SK-N-SH (cell line): Measurements from ENCODE around the gene DYNC2LI1. TPM values are rescaled to one million over a fixed set of nuclear protein-coding genes. Genes with fewer than 3 reads are reported as not detected.

ENCODE experiments used
- CTCF ChIA-PET: fragments of 300-600, 350-600 bp; formaldehyde crosslinking; extraction: SDS; loops from one replicate; lab custom pipeline; 2021; lab: Yijun Ruan, JAX
- POLR2A ChIA-PET: fragments of 350-600 bp; sonication (Branson Sonifier 250); formaldehyde crosslinking; extraction: SDS; loops from one replicate; lab custom pipeline; 2020; ENCODE audit warnings: antibody characterized with exemption, inconsistent platforms; lab: Yijun Ruan, JAX
- DNase-seq: peaks from one replicate; pipeline ENCODE4 v3.0.0; 2012
- H2AFZ ChIP-seq: fragments of 200-600 bp; sonication (generic); 2 replicates; pipeline ENCODE4 v1.8.1; 2016; ENCODE audit warnings: antibody characterized with exemption, mild to moderate bottlenecking, low read depth
- H3F3A ChIP-seq: fragments of 200-600 bp; sonication (generic); replicated peaks from 2 replicates; pipeline ENCODE3; 2016; ENCODE audit warnings: antibody characterized with exemption, mild to moderate bottlenecking; ENCODE audit not compliant: insufficient read depth
- H3K27ac ChIP-seq, 2 experiments: fragments of 200-500 bp in 1 of 2; fragments of 200-600 bp in 1 of 2; sonication (Bioruptor generic) in 1 of 2; sonication (generic), shearing (Covaris generic) in 1 of 2; 2 replicates each; pipeline versions ENCODE4 v1.5.1 to v1.6.1; 2014 to 2016; ENCODE audit warnings: low read depth in 2 of 2, inconsistent platforms in 1 of 2, low read length in 1 of 2, mild to moderate bottlenecking in 1 of 2, mixed read lengths in 1 of 2
- H3K27me3 ChIP-seq: fragments of 200-600 bp; sonication (generic), shearing (Covaris generic); 2 replicates; pipeline ENCODE4 v1.6.1; 2016; ENCODE audit warnings: mixed run types; ENCODE audit not compliant: insufficient read depth
- H3K36me3 ChIP-seq, 2 experiments: fragments of 200-500 bp in 1 of 2; fragments of 200-600 bp in 1 of 2; sonication (Bioruptor generic) in 1 of 2; sonication (generic) in 1 of 2; replicated peaks in 1 of 2; 2 replicates each; pipeline versions ENCODE3 to v1.5.1; 2014 to 2016; ENCODE audit warnings: low read length in 1 of 2, mild to moderate bottlenecking in 1 of 2; ENCODE audit not compliant: insufficient read depth in 2 of 2, control insufficient read depth in 1 of 2
- H3K4me1 ChIP-seq, 2 experiments: fragments of 200-500 bp in 1 of 2; fragments of 200-600 bp in 1 of 2; sonication (Bioruptor generic) in 1 of 2; sonication (generic), shearing (Covaris generic) in 1 of 2; 2 replicates each; pipeline versions ENCODE4 v1.5.1 to v1.6.1; 2014 to 2016; ENCODE audit warnings: low read depth in 1 of 2, low read length in 1 of 2, mixed run types in 1 of 2; ENCODE audit not compliant: insufficient read depth in 2 of 2, control insufficient read depth in 1 of 2
- H3K4me2 ChIP-seq: fragments of 200-600 bp; sonication (generic), shearing (Covaris generic); 2 replicates; pipeline ENCODE4 v1.6.1; 2017; ENCODE audit warnings: mixed run types
- H3K4me3 ChIP-seq, 2 experiments: fragments of 200-500 bp in 1 of 2; fragments of 200-600 bp in 1 of 2; sonication (Bioruptor generic) in 1 of 2; sonication (generic), shearing (Covaris generic) in 1 of 2; 2 replicates each; pipeline versions ENCODE4 v1.5.1 to v1.8.1; 2014 to 2016; ENCODE audit warnings: low read depth in 2 of 2, inconsistent platforms in 1 of 2, low read length in 1 of 2, mild to moderate bottlenecking in 1 of 2, mixed read lengths in 1 of 2, moderate library complexity in 1 of 2
- H3K79me2 ChIP-seq: fragments of 200-600 bp; sonication (generic); 2 replicates; pipeline ENCODE4 v1.8.1; 2017; ENCODE audit warnings: mild to moderate bottlenecking; ENCODE audit not compliant: insufficient read depth
- H3K9ac ChIP-seq: fragments of 200-600 bp; sonication (generic); 2 replicates; pipeline ENCODE4 v1.6.1; 2017; ENCODE audit warnings: mixed run types
- H3K9me2 ChIP-seq: fragments of 200-600 bp; sonication (generic); 2 replicates; pipeline ENCODE4 v1.6.1; 2017; ENCODE audit warnings: mixed run types
- H3K9me3 ChIP-seq: fragments of 200-600 bp; sonication (generic); 2 replicates; pipeline ENCODE4 v1.6.1; 2017; ENCODE audit warnings: mixed run types, mild to moderate bottlenecking, moderate library complexity
- H4K20me1 ChIP-seq: fragments of 200-600 bp; sonication (generic); 2 replicates; pipeline ENCODE4 v1.6.1; 2017; ENCODE audit warnings: mild to moderate bottlenecking, mixed run types; ENCODE audit not compliant: insufficient read depth
- CHD2 ChIP-seq: fragments of 150-350 bp; IDR thresholded peaks from 2 replicates; pipeline ENCODE4 v1.6.1; 2018; ENCODE audit warnings: low read length; ENCODE audit not compliant: partially characterized antibody
- ELF1 ChIP-seq: IDR thresholded peaks from 2 replicates; pipeline ENCODE4 v1.4.0; 2012
- EP300 ChIP-seq, 2 experiments: IDR thresholded peaks; 2 replicates each; pipeline versions ENCODE4 v1.4.0 to v1.6.1; 2012; ENCODE audit warnings: borderline replicate concordance in 1 of 2, low read depth in 1 of 2, low read length in 1 of 2
- MXI1 ChIP-seq: IDR thresholded peaks from 2 replicates; pipeline ENCODE4 v1.6.1; 2012; ENCODE audit warnings: mild to moderate bottlenecking, low read depth, low read length, improper control_type of control experiment
- NFIC ChIP-seq: IDR thresholded peaks from 2 replicates; pipeline ENCODE4 v1.4.0; 2012; ENCODE audit warnings: borderline replicate concordance
- NRF1 ChIP-seq: IDR thresholded peaks from 2 replicates; pipeline ENCODE4 v1.6.1; 2012; ENCODE audit warnings: low read depth, mild to moderate bottlenecking, low read length
- RCOR1 ChIP-seq: fragments of 150-350 bp; IDR thresholded peaks from 2 replicates; pipeline ENCODE4 v1.6.1; 2017; ENCODE audit warnings: antibody characterized with exemption, low read length
- TCF12 ChIP-seq: IDR thresholded peaks from 2 replicates; pipeline ENCODE4 v1.4.0; 2012
- TEAD4 ChIP-seq: IDR thresholded peaks from 2 replicates; pipeline ENCODE4 v1.4.0; 2012; ENCODE audit warnings: mild to moderate bottlenecking, borderline replicate concordance; ENCODE audit not compliant: insufficient read depth
- YY1 ChIP-seq: IDR thresholded peaks from 2 replicates; pipeline ENCODE4 v1.4.0; 2012; ENCODE audit warnings: low read depth, mild to moderate bottlenecking
- WGBS: methylation state at CpG from one replicate; pipeline ENCODE4 v1.1.6; 2017; ENCODE audit warnings: low lambda C conversion rate; 5-methylcytosine and 5-hydroxymethylcytosine counted together
- polyA plus RNA-seq, 3 experiments: library from polyadenylated mRNA; depleted of rRNA; stranded (reverse); fragments of >200 nt; gene quantifications; 2 replicates each; pipeline ENCODE4 v1.2.3, GENCODE V29; 2012
- TF ChIP-seq, protein P1 (sequence below): IDR thresholded peaks from 2 replicates; pipeline ENCODE4; 2012
- TF ChIP-seq, protein P2 (sequence below): fragments of 200-600 bp; sonication (generic); IDR thresholded peaks from 2 replicates; pipeline ENCODE4 v1.6.1; 2017; ENCODE audit warnings: antibody characterized with exemption, mild to moderate bottlenecking, moderate library complexity
- TF ChIP-seq, protein P3 (sequence below): fragments of 150-350 bp; IDR thresholded peaks from 2 replicates; pipeline ENCODE4 v1.6.1; 2017; ENCODE audit warnings: antibody characterized with exemption, low read length, low read depth, borderline replicate concordance
- TF ChIP-seq, protein P4 (sequence below): IDR thresholded peaks from 2 replicates; pipeline ENCODE4 v1.6.1; 2012; ENCODE audit warnings: mild to moderate bottlenecking, low read depth, low read length, moderate library complexity
- TF ChIP-seq, protein P5 (sequence below): fragments of 150-350 bp; IDR thresholded peaks from 2 replicates; pipeline ENCODE4 v1.6.1; 2016; ENCODE audit warnings: mild to moderate bottlenecking, low read depth, low read length
- TF ChIP-seq, protein P6 (sequence below): IDR thresholded peaks from 2 replicates; pipeline ENCODE4 v1.4.0; 2012; ENCODE audit warnings: low read depth, borderline replicate concordance

DYNC2LI1 gene
- polyA plus RNA-seq, 1 of the 3 experiments (the other 2 are of a cell fraction) = 20.4 TPM

DNA sequence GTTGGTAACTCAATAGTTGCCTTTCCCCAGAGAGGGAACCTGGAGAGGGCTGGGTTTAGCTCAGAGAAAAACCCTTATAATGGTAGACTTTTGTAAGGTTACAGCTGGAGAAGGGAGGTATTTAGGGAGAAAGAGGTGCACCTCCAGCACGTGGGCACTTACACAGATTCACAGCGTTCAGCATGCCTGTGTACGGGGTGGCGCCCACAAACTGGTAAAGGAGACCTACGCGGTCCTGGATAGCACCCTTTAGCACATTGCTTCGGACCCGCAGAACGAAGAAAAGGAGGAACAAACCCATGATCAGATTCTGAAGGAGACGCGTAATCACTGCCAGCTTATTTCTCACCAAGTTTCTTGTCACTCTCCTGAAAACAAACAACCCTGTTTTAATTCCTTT lies 49.9 kb downstream of the DYNC2LI1 start:
- Histone ChIP-seq H3K9me3 (no peaks in the 10 kb centered on the region), H3K4me3 (no peak overlapping the region), H3K79me2 (no peaks in the 10 kb centered on the region), H3F3A (no peaks in the 10 kb centered on the region), H3K27me3 (no peaks in the 10 kb centered on the region; the same call in 1 of the 2 replicates), H3K9ac (no peak overlapping the region), H3K4me2 (no peak overlapping the region), H3K4me1 (no peaks in the 10 kb centered on the region; a peak in 1 of 4 replicates), H2AFZ (no peak overlapping the region), H3K36me3 (no peaks in the 10 kb centered on the region), H3K27ac (no peak overlapping the region), H3K9me2 (no peaks in the 10 kb centered on the region), H4K20me1 (no peaks in the 10 kb centered on the region)
- ChIA-PET CTCF (interaction anchor here (1.2 to 1.3 kb wide), 2 partner anchors 25 to 212 kb away, joined by 3 read pairs; no protein-coding TSS in a partner anchor), POLR2A (no interaction called here)
- WGBS = 85% methylated on average over 11 of the region's 11 CpGs
- no peak for DNase-seq
- TF ChIP-seq RCOR1 = no peak
- TF ChIP-seq ELF1 = no peak
- TF ChIP-seq, protein P1, sequence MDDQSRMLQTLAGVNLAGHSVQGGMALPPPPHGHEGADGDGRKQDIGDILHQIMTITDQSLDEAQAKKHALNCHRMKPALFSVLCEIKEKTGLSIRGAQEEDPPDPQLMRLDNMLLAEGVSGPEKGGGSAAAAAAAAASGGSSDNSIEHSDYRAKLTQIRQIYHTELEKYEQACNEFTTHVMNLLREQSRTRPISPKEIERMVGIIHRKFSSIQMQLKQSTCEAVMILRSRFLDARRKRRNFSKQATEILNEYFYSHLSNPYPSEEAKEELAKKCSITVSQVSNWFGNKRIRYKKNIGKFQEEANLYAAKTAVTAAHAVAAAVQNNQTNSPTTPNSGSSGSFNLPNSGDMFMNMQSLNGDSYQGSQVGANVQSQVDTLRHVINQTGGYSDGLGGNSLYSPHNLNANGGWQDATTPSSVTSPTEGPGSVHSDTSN = no peak
- TF ChIP-seq MXI1 = no peak
- TF ChIP-seq, protein P2, sequence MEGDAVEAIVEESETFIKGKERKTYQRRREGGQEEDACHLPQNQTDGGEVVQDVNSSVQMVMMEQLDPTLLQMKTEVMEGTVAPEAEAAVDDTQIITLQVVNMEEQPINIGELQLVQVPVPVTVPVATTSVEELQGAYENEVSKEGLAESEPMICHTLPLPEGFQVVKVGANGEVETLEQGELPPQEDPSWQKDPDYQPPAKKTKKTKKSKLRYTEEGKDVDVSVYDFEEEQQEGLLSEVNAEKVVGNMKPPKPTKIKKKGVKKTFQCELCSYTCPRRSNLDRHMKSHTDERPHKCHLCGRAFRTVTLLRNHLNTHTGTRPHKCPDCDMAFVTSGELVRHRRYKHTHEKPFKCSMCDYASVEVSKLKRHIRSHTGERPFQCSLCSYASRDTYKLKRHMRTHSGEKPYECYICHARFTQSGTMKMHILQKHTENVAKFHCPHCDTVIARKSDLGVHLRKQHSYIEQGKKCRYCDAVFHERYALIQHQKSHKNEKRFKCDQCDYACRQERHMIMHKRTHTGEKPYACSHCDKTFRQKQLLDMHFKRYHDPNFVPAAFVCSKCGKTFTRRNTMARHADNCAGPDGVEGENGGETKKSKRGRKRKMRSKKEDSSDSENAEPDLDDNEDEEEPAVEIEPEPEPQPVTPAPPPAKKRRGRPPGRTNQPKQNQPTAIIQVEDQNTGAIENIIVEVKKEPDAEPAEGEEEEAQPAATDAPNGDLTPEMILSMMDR = no peak
- TF ChIP-seq CHD2 = no peak
- TF ChIP-seq, protein P3, sequence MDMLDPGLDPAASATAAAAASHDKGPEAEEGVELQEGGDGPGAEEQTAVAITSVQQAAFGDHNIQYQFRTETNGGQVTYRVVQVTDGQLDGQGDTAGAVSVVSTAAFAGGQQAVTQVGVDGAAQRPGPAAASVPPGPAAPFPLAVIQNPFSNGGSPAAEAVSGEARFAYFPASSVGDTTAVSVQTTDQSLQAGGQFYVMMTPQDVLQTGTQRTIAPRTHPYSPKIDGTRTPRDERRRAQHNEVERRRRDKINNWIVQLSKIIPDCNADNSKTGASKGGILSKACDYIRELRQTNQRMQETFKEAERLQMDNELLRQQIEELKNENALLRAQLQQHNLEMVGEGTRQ = no peak

DNA sequence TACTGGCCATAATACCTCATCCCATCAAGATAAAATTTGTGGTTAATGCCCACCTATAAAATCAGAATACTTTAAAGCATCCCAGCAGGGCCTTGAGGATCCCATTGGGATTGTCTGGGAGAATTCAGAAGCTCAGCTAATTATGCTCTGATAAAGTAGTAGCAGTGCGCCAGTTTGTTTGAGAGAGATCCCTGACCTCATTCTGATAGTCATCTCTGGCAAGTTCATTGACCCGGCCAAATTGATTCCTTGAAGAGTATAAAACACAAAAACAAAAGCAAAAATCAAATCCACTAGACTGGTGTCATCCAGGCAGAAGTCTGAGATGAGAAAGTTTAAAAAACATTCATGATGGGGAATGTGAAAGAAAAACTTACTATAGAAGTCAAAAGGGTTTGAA lies 50.7 kb downstream of the DYNC2LI1 start:
- H4K20me1 ChIP-seq = no peaks in the 10 kb centered on the region
- ChIA-PET POLR2A (no interaction called here), CTCF (interaction anchor here (0.9 kb wide), 1 partner anchor 53 kb away, joined by 3 read pairs; no protein-coding TSS in a partner anchor)
- no peaks in the 10 kb centered on the region for H3K79me2 ChIP-seq
- no peak overlapping the region for H3K4me3 ChIP-seq
- H3K9me3 ChIP-seq = no peaks in the 10 kb centered on the region
- H3K36me3 ChIP-seq = no peaks in the 10 kb centered on the region
- no peak for DNase-seq
- H3K4me2 ChIP-seq = no peak overlapping the region
- H3K27me3 ChIP-seq = no peaks in the 10 kb centered on the region; the same call in 1 of the 2 replicates
- H3F3A ChIP-seq = no peaks in the 10 kb centered on the region
- no peaks in the 10 kb centered on the region; a peak in 1 of 4 replicates for H3K4me1 ChIP-seq
- H3K9me2 ChIP-seq = no peaks in the 10 kb centered on the region
- H3K9ac ChIP-seq = no peak overlapping the region
- H3K27ac ChIP-seq = no peak overlapping the region
- no peak overlapping the region for H2AFZ ChIP-seq
- WGBS = 73% methylated on average over 2 of the region's 2 CpGs
- TF ChIP-seq, protein P4, sequence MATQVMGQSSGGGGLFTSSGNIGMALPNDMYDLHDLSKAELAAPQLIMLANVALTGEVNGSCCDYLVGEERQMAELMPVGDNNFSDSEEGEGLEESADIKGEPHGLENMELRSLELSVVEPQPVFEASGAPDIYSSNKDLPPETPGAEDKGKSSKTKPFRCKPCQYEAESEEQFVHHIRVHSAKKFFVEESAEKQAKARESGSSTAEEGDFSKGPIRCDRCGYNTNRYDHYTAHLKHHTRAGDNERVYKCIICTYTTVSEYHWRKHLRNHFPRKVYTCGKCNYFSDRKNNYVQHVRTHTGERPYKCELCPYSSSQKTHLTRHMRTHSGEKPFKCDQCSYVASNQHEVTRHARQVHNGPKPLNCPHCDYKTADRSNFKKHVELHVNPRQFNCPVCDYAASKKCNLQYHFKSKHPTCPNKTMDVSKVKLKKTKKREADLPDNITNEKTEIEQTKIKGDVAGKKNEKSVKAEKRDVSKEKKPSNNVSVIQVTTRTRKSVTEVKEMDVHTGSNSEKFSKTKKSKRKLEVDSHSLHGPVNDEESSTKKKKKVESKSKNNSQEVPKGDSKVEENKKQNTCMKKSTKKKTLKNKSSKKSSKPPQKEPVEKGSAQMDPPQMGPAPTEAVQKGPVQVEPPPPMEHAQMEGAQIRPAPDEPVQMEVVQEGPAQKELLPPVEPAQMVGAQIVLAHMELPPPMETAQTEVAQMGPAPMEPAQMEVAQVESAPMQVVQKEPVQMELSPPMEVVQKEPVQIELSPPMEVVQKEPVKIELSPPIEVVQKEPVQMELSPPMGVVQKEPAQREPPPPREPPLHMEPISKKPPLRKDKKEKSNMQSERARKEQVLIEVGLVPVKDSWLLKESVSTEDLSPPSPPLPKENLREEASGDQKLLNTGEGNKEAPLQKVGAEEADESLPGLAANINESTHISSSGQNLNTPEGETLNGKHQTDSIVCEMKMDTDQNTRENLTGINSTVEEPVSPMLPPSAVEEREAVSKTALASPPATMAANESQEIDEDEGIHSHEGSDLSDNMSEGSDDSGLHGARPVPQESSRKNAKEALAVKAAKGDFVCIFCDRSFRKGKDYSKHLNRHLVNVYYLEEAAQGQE = no peak
- TF ChIP-seq, protein P5, sequence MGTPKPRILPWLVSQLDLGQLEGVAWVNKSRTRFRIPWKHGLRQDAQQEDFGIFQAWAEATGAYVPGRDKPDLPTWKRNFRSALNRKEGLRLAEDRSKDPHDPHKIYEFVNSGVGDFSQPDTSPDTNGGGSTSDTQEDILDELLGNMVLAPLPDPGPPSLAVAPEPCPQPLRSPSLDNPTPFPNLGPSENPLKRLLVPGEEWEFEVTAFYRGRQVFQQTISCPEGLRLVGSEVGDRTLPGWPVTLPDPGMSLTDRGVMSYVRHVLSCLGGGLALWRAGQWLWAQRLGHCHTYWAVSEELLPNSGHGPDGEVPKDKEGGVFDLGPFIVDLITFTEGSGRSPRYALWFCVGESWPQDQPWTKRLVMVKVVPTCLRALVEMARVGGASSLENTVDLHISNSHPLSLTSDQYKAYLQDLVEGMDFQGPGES = no peak
- TF ChIP-seq EP300 (IDR thresholded peaks at IDR 0.05; ENCODE audit: borderline replicate concordance in 1 of 2, low read depth in 1 of 2, low read length in 1 of 2) = no peak
- TF ChIP-seq TCF12 = no peak
- TF ChIP-seq, protein P1 = no peak
- TF ChIP-seq NFIC = no peak
- no peak for TF ChIP-seq TEAD4
- TF ChIP-seq, protein P6, sequence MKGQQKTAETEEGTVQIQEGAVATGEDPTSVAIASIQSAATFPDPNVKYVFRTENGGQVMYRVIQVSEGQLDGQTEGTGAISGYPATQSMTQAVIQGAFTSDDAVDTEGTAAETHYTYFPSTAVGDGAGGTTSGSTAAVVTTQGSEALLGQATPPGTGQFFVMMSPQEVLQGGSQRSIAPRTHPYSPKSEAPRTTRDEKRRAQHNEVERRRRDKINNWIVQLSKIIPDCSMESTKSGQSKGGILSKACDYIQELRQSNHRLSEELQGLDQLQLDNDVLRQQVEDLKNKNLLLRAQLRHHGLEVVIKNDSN = no peak
- no peak for TF ChIP-seq NRF1
- no peak for TF ChIP-seq YY1
